Measurements from ENCODE around the gene CTIF. TPM values are rescaled to one million over a fixed set of nuclear protein-coding genes. Genes with fewer than 3 reads are reported as not detected.

CTIF gene
- total RNA-seq, 4 donors from 2014 or later: 14.1 to 78.2 (median 18.4) TPM

- in situ Hi-C loops (cut with MboI; ENCODE audit: low pct_ligation_motif_present in 1 of 4, low pct_unique_long_range_greater_than_20kb in 1 of 4, low sequenced_read_pairs in 3 of 4) (no loop called here), intact Hi-C loops (cut with DNase I; ENCODE audit: low total_unique reads) (no loop called here)
- Histone ChIP-seq H3K27me3 (no peaks in the 10 kb centered on the region), H3K4me1 (no peaks in the 10 kb centered on the region), H3K27ac (no peak overlapping the region), H3K4me3 (no peak overlapping the region), H3K36me3 (no peaks in the 10 kb centered on the region), H3K9me3 (no peaks in the 10 kb centered on the region)
- 70 to 84% methylated on average over 4 to 5 of the region's 5 CpGs for WGBS, 2 donors (ENCODE audit: low coverage in 1 of 2)
- TF ChIP-seq POLR2AphosphoS5 (IDR thresholded peaks at IDR 0.05) (no peak), EP300 (IDR thresholded peaks at IDR 0.05; ENCODE audit: low read depth) (no peak), CTCF (IDR thresholded peaks at IDR 0.05) (no peak)
- DNase-seq: no peak
Measured at GRCh38 chr18:48597110-48597509, 58.3 kb downstream of the CTIF start.

GRCh38 chr18:48597671-48598070, 58.8 kb downstream of the CTIF start:
- no peaks in the 10 kb centered on the region for H3K4me1 ChIP-seq
- H3K27me3 ChIP-seq: no peaks in the 10 kb centered on the region
- TF ChIP-seq POLR2A (IDR thresholded peaks at IDR 0.05) (no peak), POLR2AphosphoS5 (IDR thresholded peaks at IDR 0.05) (no peak), CTCF (IDR thresholded peaks at IDR 0.05) (no peak), EP300 (IDR thresholded peaks at IDR 0.05; ENCODE audit: low read depth) (no peak)
- H3K9me3 ChIP-seq: no peaks in the 10 kb centered on the region
- no peak for DNase-seq
- H3K27ac ChIP-seq: no peak overlapping the region
- intact Hi-C loops (cut with DNase I; ENCODE audit: low total_unique reads) (no loop called here), in situ Hi-C loops (cut with MboI; ENCODE audit: low pct_ligation_motif_present in 1 of 4, low pct_unique_long_range_greater_than_20kb in 1 of 4, low sequenced_read_pairs in 3 of 4) (no loop called here)
- H3K4me3 ChIP-seq: no peak overlapping the region
- H3K36me3 ChIP-seq: no peaks in the 10 kb centered on the region
- 94% methylated on average over 3 of the region's 3 CpGs; no CpG with 5 or more reads in 1 of the 2 donors for WGBS, 2 donors (ENCODE audit: low coverage in 1 of 2)

- Histone ChIP-seq H3K9me3 (no peaks in the 10 kb centered on the region), H3K36me3 (no peaks in the 10 kb centered on the region), H3K4me3 (no peak overlapping the region), H3K27ac (no peak overlapping the region), H3K27me3 (no peaks in the 10 kb centered on the region), H3K4me1 (no peaks in the 10 kb centered on the region)
- WGBS, 2 donors (ENCODE audit: low coverage in 1 of 2): 50 to 80% methylated on average over 1 to 4 of the region's 4 CpGs
- intact Hi-C loops (cut with DNase I; ENCODE audit: low total_unique reads): no loop called here
- no peak for DNase-seq
- TF ChIP-seq POLR2A (IDR thresholded peaks at IDR 0.05) (no peak), POLR2AphosphoS5 (IDR thresholded peaks at IDR 0.05) (no peak), EP300 (IDR thresholded peaks at IDR 0.05; ENCODE audit: low read depth) (no peak), CTCF (IDR thresholded peaks at IDR 0.05) (no peak)
- in situ Hi-C loops (cut with MboI; ENCODE audit: low pct_ligation_motif_present in 1 of 4, low pct_unique_long_range_greater_than_20kb in 1 of 4, low sequenced_read_pairs in 3 of 4): no loop called here
Measured at GRCh38 chr18:48599391-48599790, 60.6 kb downstream of the CTIF start.

- H3K4me3 ChIP-seq: no peak overlapping the region
- DNase-seq: no peak
- in situ Hi-C loops (cut with MboI; ENCODE audit: low pct_ligation_motif_present in 1 of 4, low pct_unique_long_range_greater_than_20kb in 1 of 4, low sequenced_read_pairs in 3 of 4): no loop called here
- intact Hi-C loops (cut with DNase I; ENCODE audit: low total_unique reads): no loop called here
- no peaks in the 10 kb centered on the region for H3K36me3 ChIP-seq
- TF ChIP-seq CTCF (IDR thresholded peaks at IDR 0.05) (no peak), POLR2AphosphoS5 (IDR thresholded peaks at IDR 0.05) (no peak), EP300 (IDR thresholded peaks at IDR 0.05; ENCODE audit: low read depth) (no peak), POLR2A (IDR thresholded peaks at IDR 0.05) (no peak)
- no peaks in the 10 kb centered on the region for H3K4me1 ChIP-seq
- no peaks in the 10 kb centered on the region for H3K9me3 ChIP-seq
- WGBS, 2 donors (ENCODE audit: low coverage in 1 of 2): 98% methylated on average over 5 of the region's 6 CpGs; no CpG with 5 or more reads in 1 of the 2 donors
- H3K27ac ChIP-seq: no peak overlapping the region
- no peaks in the 10 kb centered on the region for H3K27me3 ChIP-seq
Measured at GRCh38 chr18:48600046-48600445, 61.2 kb downstream of the CTIF start.

Data from transverse colon (tissue), 4 donors.